Measurements from ENCODE around the gene CT47B1. TPM values are rescaled to one million over a fixed set of nuclear protein-coding genes. Genes with fewer than 3 reads are reported as not detected.

CT47B1 gene
- total RNA-seq, 1 experiment from 2014 or later, result not detected

GRCh38 chrX:120840827-120841226 is 34.8 kb downstream of the CT47B1 start:
- H3K4me1 Mint-ChIP-seq, result no peaks in the 10 kb centered on the region
- TF ChIP-seq, protein P1, sequence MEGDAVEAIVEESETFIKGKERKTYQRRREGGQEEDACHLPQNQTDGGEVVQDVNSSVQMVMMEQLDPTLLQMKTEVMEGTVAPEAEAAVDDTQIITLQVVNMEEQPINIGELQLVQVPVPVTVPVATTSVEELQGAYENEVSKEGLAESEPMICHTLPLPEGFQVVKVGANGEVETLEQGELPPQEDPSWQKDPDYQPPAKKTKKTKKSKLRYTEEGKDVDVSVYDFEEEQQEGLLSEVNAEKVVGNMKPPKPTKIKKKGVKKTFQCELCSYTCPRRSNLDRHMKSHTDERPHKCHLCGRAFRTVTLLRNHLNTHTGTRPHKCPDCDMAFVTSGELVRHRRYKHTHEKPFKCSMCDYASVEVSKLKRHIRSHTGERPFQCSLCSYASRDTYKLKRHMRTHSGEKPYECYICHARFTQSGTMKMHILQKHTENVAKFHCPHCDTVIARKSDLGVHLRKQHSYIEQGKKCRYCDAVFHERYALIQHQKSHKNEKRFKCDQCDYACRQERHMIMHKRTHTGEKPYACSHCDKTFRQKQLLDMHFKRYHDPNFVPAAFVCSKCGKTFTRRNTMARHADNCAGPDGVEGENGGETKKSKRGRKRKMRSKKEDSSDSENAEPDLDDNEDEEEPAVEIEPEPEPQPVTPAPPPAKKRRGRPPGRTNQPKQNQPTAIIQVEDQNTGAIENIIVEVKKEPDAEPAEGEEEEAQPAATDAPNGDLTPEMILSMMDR (conservative IDR thresholded peaks at IDR 0.05), result no peak
- Histone ChIP-seq H2BK120ac (ENCODE audit: low read depth, low read length, poor library complexity, severe bottlenecking) (no peak overlapping the region), H2AK5ac (ENCODE audit: insufficient read length, low read length) (no peak overlapping the region), H2BK15ac (ENCODE audit: low read depth, low read length) (no peak overlapping the region), H4K8ac (replicated peaks; ENCODE audit: insufficient read length, low read depth, low read length) (no peak overlapping the region), H3K9me3 (ENCODE audit: control insufficient read depth, low read depth, low read length) (peaks cover 25% of the 10 kb centered on the region), H4K91ac (ENCODE audit: insufficient read length, low read depth, low read length) (no peak overlapping the region), H3K23me2 (ENCODE audit: insufficient read length, low read depth, low read length, poor library complexity, severe bottlenecking) (no peaks in the 10 kb centered on the region), H3K14ac (ENCODE audit: insufficient read depth, low read length) (no peak overlapping the region), H3K79me1 (ENCODE audit: insufficient read depth, low read depth, low read length, poor library complexity, severe bottlenecking) (no peaks in the 10 kb centered on the region), H2BK12ac (ENCODE audit: insufficient read length, low read depth, low read length) (no peak overlapping the region), H4K20me1 (ENCODE audit: control insufficient read depth, insufficient read depth, insufficient read length) (no peaks in the 10 kb centered on the region), H3K9ac (ENCODE audit: extremely low read depth, insufficient read length, low read length) (no peak overlapping the region), H3K4me2 (ENCODE audit: insufficient read depth, insufficient read length, low read length) (no peak overlapping the region), H3K4ac (ENCODE audit: low read depth, low read length) (no peak overlapping the region), H3K56ac (ENCODE audit: insufficient read length, low read depth, low read length) (no peak overlapping the region), H3K27ac (ENCODE audit: insufficient read length, low read depth, low read length) (no peak overlapping the region), H2BK20ac (ENCODE audit: low read depth, low read length, poor library complexity, severe bottlenecking) (no peak overlapping the region), H3K18ac (ENCODE audit: insufficient read length, low read depth, low read length) (no peak overlapping the region), H3T11ph (ENCODE audit: low read length) (no peak overlapping the region), H2BK5ac (ENCODE audit: insufficient read length, low read length) (no peak overlapping the region), H3K4me1 (ENCODE audit: insufficient read depth, low read length) (no peaks in the 10 kb centered on the region), H2AFZ (ENCODE audit: low read length) (no peak overlapping the region), H4K5ac (ENCODE audit: insufficient read length, low read depth, low read length) (no peak overlapping the region), H3K79me2 (ENCODE audit: insufficient read depth, low read length) (no peaks in the 10 kb centered on the region), H3K23ac (ENCODE audit: insufficient read length, low read depth, low read length) (no peak overlapping the region), H3K27me3 (ENCODE audit: insufficient read depth, low read length) (no peaks in the 10 kb centered on the region)
- H3K27ac Mint-ChIP-seq, result no peak overlapping the region
- peaks cover 0 to 3% (median 0%) of the 10 kb centered on the region in 3 experiments; a peak in 1 of 7 replicates for H3K36me3 Mint-ChIP-seq (ENCODE audit: insufficient read depth in 1 of 3, low read depth in 3 of 3)
- no peak for DNase-seq
- WGBS (ENCODE audit: extremely low coverage, insufficient read length, low lambda C conversion rate), result no CpG with 5 or more reads among the region's 2 CpGs
- no peak overlapping the region for H3K4me3 Mint-ChIP-seq
- H3K27me3 Mint-ChIP-seq (ENCODE audit: low read depth), result peaks cover 91% of the 10 kb centered on the region
- H3K9me3 Mint-ChIP-seq, result peaks cover 49 to 70% of the 10 kb centered on the region in 2 experiments
